HepG2 (cell line): ENCODE data around the gene CLDN10. TPM values are rescaled to one million over a fixed set of nuclear protein-coding genes. Genes with fewer than 3 reads are reported as not detected.

ENCODE experiments used
- ATAC-seq: fragments of 200-7000 bp; cut with Tn5 transposase; 3 replicates; pipeline ENCODE4 v1.9.1; 2020; ENCODE audit warnings: mild to moderate bottlenecking, moderate library complexity
- BruUV-seq: library from RNA; stranded (reverse); fragments of 400-500 nt; replicated peaks from 2 replicates; lab custom pipeline; 2021; lab: Mats Ljungman, UMichigan
- CTCF ChIA-PET: fragments of 300-600 bp; formaldehyde crosslinking; extraction: SDS; loops from one replicate; lab custom pipeline; 2021; ENCODE audit warnings: low total read pairs, inconsistent platforms, low intra/inter-chr PET ratio; lab: Yijun Ruan, JAX
- POLR2A ChIA-PET: fragments of 350-600 bp; sonication (Branson Sonifier 250); formaldehyde crosslinking; loops from one replicate; lab custom pipeline; 2020; ENCODE audit warnings: antibody characterized with exemption, inconsistent platforms; lab: Yijun Ruan, JAX
- DNase-seq: peaks from one replicate; pipeline ENCODE4 v3.0.0-alpha.2; 2015; ENCODE audit warnings: low spot score
- FAIRE-seq: peaks from 3 replicates; lab custom pipeline; 2011; peaks lifted over from hg19 to GRCh38; lab: Jason Lieb, UNC
- H2AFZ ChIP-seq: one replicate; pipeline ENCODE4 v1.6.1; 2011; ENCODE audit warnings: low read length, inconsistent platforms
- H3K27ac ChIP-seq: fragments of 300-600 bp; 3 replicates; pipeline ENCODE4 v1.8.0; 2011; ENCODE audit warnings: mixed run types, mild to moderate bottlenecking, mixed read lengths, low read length, inconsistent platforms; ENCODE audit not compliant: insufficient read depth; ENCODE audit errors: extremely low read length
- H3K27me3 ChIP-seq, 2 experiments: fragments of 200-600 bp in 1 of 2; 2 replicates in 1 of 2; 3 replicates in 1 of 2; pipeline versions ENCODE4 v1.6.0 to v1.8.0; 2011; ENCODE audit warnings: low read length in 2 of 2, mild to moderate bottlenecking in 2 of 2, moderate library complexity in 2 of 2, inconsistent platforms in 1 of 2; ENCODE audit not compliant: insufficient read depth in 2 of 2, control insufficient read depth in 1 of 2
- H3K36me3 ChIP-seq, 2 experiments: fragments of 200-600 bp in 1 of 2; replicated peaks in 1 of 2; 2 replicates in 1 of 2; 3 replicates in 1 of 2; pipeline versions ENCODE4 v1.5.1 to v1.8.0; 2011; ENCODE audit warnings: low read length in 2 of 2, inconsistent platforms in 1 of 2; ENCODE audit not compliant: insufficient read depth in 2 of 2, control insufficient read depth in 1 of 2
- H3K4me1 ChIP-seq: 2 replicates; pipeline ENCODE4 v1.5.1; 2012; ENCODE audit warnings: low read length, inconsistent platforms; ENCODE audit not compliant: insufficient read depth
- H3K4me2 ChIP-seq: 2 replicates; pipeline ENCODE4 v1.6.0; 2011; ENCODE audit warnings: low read depth, low read length, inconsistent platforms
- H3K4me3 ChIP-seq, 3 experiments: fragments of 200-600 bp in 1 of 3; sonication (generic), shearing (Covaris generic) in 1 of 3; replicated peaks in 1 of 3; 2 replicates each; pipeline ENCODE4 v1.5.1; 2011 to 2016; ENCODE audit warnings: low read length in 3 of 3, inconsistent platforms in 2 of 3, low read depth in 2 of 3, mild to moderate bottlenecking in 2 of 3, control low read depth in 1 of 3, mixed read lengths in 1 of 3; ENCODE audit not compliant: insufficient read depth in 1 of 3
- H3K79me2 ChIP-seq: one replicate; pipeline ENCODE4 v1.6.1; 2011; ENCODE audit warnings: low read length, inconsistent platforms; ENCODE audit not compliant: insufficient read depth
- H3K9ac ChIP-seq: 2 replicates; pipeline ENCODE4 v1.6.0; 2011; ENCODE audit warnings: mild to moderate bottlenecking, low read depth, low read length, inconsistent platforms; ENCODE audit not compliant: insufficient read depth
- H3K9me3 ChIP-seq: 2 replicates; pipeline ENCODE4 v1.5.1; 2012; ENCODE audit warnings: mild to moderate bottlenecking, low read length
- H4K20me1 ChIP-seq: 2 replicates; pipeline ENCODE4 v1.6.0; 2011; ENCODE audit warnings: inconsistent platforms, mild to moderate bottlenecking, low read length, moderate library complexity; ENCODE audit not compliant: insufficient read depth
- ATF7 ChIP-seq, 2 experiments: fragments of 450-650 bp in 1 of 2; sonication (generic) in 1 of 2; formaldehyde crosslinking in 1 of 2; IDR thresholded peaks; 2 replicates each; pipeline versions ENCODE4 v1.4.0 to v1.6.1; 2016 to 2020; ENCODE audit warnings: antibody characterized with exemption in 1 of 2, mild to moderate bottlenecking in 1 of 2, missing genetic modification reagents in 1 of 2
- FOXJ3 ChIP-seq: sonication (generic); formaldehyde crosslinking; IDR thresholded peaks from 2 replicates; pipeline ENCODE4 v1.4.0; 2020; ENCODE audit warnings: missing genetic modification reagents, mild to moderate bottlenecking, borderline replicate concordance
- LCORL ChIP-seq, 2 experiments: fragments of 450-650 bp in 1 of 2; sonication (generic) in 1 of 2; formaldehyde crosslinking in 1 of 2; IDR thresholded peaks; 2 replicates each; pipeline versions ENCODE4 v1.5.0 to v1.6.1; 2017 to 2020; ENCODE audit warnings: antibody characterized with exemption in 1 of 2, missing genetic modification reagents in 1 of 2
- MXI1 ChIP-seq: IDR thresholded peaks from 3 replicates; pipeline ENCODE4 v1.6.1; 2012; ENCODE audit warnings: low read depth, low read length, inconsistent platforms, borderline replicate concordance
- RFX3 ChIP-seq: IDR thresholded peaks from 2 replicates; pipeline ENCODE4 v1.6.1; 2016; ENCODE audit warnings: missing biosample characterization, missing genetic modification reagents
- ZNF251 ChIP-seq: sonication (generic); formaldehyde crosslinking; IDR thresholded peaks from 2 replicates; pipeline ENCODE4 v1.9.0; 2021; ENCODE audit warnings: mild to moderate bottlenecking, missing genetic modification reagents
- ZNF337 ChIP-seq: sonication (generic); formaldehyde crosslinking; IDR thresholded peaks from 2 replicates; pipeline ENCODE4 v1.5.1; 2020; ENCODE audit warnings: missing genetic modification reagents, low read depth, mild to moderate bottlenecking, borderline replicate concordance
- WGBS: methylation state at CpG from one replicate; pipeline ENCODE4 v1.1.6; 2017; ENCODE audit warnings: low lambda C conversion rate; 5-methylcytosine and 5-hydroxymethylcytosine counted together
- in situ Hi-C: cut with HindIII; loops from 2 replicates; pipeline ENCODE4 v1.10.0; 2017; ENCODE audit warnings: low pct_unique_long_range_greater_than_20kb; ENCODE audit not compliant: extremely low pct_ligation_motif_present
- intact Hi-C: fragments of 100-400 bp; cut with micrococcal nuclease; formaldehyde crosslinking; loops from one replicate; pipeline ENCODE4 v1.10.0; 2022; ENCODE audit not compliant: unreplicated experiment
- polyA plus RNA-seq, 8 experiments: library from polyadenylated mRNA; depleted of rRNA in 3 of 8; stranded (reverse) in 7 of 8; unstranded in 1 of 8; fragments of >200 nt; fragmentation: Illumina TruSeq in 4 of 8; extraction: Trizol in 4 of 8; gene quantifications; 2 replicates each; pipeline versions ENCODE4 v1.2.1 to v1.2.3, GENCODE V29; 2011 to 2016; ENCODE audit warnings: low read depth in 4 of 8, missing spikeins in 1 of 8, mixed read lengths in 1 of 8; ENCODE audit not compliant: insufficient read depth in 1 of 8
- total RNA-seq, 5 experiments: library from RNA; depleted of rRNA; stranded (reverse); fragments of >200 nt; fragmentation: Illumina TruSeq; extraction: Trizol; gene quantifications; 2 replicates each; pipeline ENCODE4 v1.2.3, GENCODE V29; 2016; ENCODE audit warnings: low read depth in 1 of 5
- TF ChIP-seq, protein P1 (sequence below): sonication (generic); formaldehyde crosslinking; IDR thresholded peaks from 2 replicates; pipeline ENCODE4 v1.8.1; 2023; ENCODE audit warnings: missing genetic modification reagents, mild to moderate bottlenecking, borderline replicate concordance

The CLDN10 gene
- total and polyA plus RNA-seq, 2 of the 13 experiments (the other 11 are each of a cell fraction or from before 2014, with no cell fraction given), result not detected

DNA sequence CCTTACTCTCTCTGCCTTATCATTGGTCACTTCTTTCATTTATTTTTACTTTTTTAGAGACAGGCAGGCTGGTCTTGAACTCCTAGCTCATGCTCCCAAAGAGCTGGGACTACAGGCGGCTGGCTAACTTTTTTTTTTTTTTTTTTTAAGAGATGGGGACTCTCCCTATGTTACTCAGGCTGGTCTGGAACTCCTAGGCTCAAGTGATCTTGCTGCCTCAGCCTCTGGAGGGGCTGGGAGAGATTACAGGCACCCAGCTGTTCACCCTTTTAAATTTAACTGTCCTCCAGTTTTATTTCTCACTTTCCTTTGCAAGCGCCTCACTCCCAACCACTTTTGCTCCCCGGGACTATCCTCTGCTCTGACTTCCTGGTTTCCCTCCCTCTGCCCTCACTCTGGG lies 5.6 kb upstream of the CLDN10 start:
- intact Hi-C loops (no loop called here), in situ Hi-C loops (no loop called here)
- POLR2A ChIA-PET, result no interaction called here
- ATAC-seq (no peak), DNase-seq (no peak), FAIRE-seq (no peak)
- CTCF ChIA-PET, result no interaction called here
- H3K36me3 ChIP-seq, result no peaks in the 10 kb centered on the region
- no peak for TF ChIP-seq LCORL (IDR thresholded peaks at IDR 0.05)
- TF ChIP-seq LCORL (CRISPR knock-in tag; IDR thresholded peaks at IDR 0.05), result no peak
- no peak for TF ChIP-seq RFX3 (CRISPR knock-in tag)
- TF ChIP-seq FOXJ3 (CRISPR knock-in tag), result no peak
- TF ChIP-seq ZNF251 (CRISPR knock-in tag), result no peak
- TF ChIP-seq, protein P1, sequence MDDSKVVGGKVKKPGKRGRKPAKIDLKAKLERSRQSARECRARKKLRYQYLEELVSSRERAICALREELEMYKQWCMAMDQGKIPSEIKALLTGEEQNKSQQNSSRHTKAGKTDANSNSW (CRISPR knock-in tag), result no peak
- no peak for TF ChIP-seq ZNF337
- no peak overlapping the region for H2AFZ ChIP-seq
- peaks cover 1 to 20% of the 10 kb centered on the region in 2 experiments; a peak in 4 of 5 replicates for H3K27me3 ChIP-seq
- no peak overlapping the region for H3K9ac ChIP-seq
- H3K4me3 ChIP-seq, result no peak overlapping the region
- no peaks in the 10 kb centered on the region for H4K20me1 ChIP-seq
- H3K27ac ChIP-seq, result no peak overlapping the region
- 6% methylated on average over 2 of the region's 3 CpGs for WGBS
- H3K4me2 ChIP-seq, result no peak overlapping the region
- no peaks in the 10 kb centered on the region for H3K9me3 ChIP-seq
- no peaks in the 10 kb centered on the region for H3K4me1 ChIP-seq
- no TSS peak for BruUV-seq
- no peaks in the 10 kb centered on the region for H3K79me2 ChIP-seq

DNA sequence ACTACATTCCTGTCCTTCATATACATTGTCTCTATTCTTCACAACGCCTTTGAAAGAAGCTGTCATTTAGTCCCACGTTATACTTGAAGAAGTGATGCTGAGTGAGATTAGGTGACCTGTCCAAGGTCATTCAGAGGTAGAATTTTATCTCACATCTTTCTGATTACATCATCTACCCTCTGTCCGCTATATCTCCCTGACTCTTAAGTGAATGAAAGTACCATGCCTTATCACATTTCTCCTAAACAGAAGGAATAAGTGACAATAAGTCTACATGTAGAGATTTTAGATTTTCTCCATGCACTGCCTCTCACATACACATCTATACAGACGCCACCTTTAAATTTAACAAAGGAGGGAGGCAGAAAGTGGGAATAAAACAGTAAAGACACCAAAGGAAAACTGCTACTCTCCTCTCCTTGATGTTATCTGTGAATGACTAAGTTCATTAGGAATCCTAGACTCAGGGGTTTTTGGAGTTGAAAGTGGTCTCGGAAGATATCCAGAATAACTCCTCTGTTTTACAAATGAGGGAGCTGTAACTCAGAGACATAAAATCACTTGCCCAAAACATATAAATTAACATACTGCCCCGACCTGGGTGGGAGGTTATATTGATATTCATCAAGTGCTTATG lies 4.9 kb upstream of the CLDN10 start:
- no peak for DNase-seq
- no peak overlapping the region for H3K4me3 ChIP-seq
- ChIA-PET POLR2A (no interaction called here), CTCF (no interaction called here)
- H3K79me2 ChIP-seq, result no peaks in the 10 kb centered on the region
- no peak overlapping the region for H3K27ac ChIP-seq
- no peak overlapping the region for H3K4me2 ChIP-seq
- H3K36me3 ChIP-seq, result no peaks in the 10 kb centered on the region
- intact Hi-C loops, result no loop called here
- TF ChIP-seq ATF7 (IDR thresholded peaks at IDR 0.05) (0 out of 2 replicates have a peak, but pooled peaks have one; percentile 24), ATF7 (CRISPR knock-in tag; IDR thresholded peaks at IDR 0.05) (no peak), MXI1 (no peak)
- H2AFZ ChIP-seq, result no peak overlapping the region
- H3K4me1 ChIP-seq, result no peaks in the 10 kb centered on the region
- peaks cover 3 to 21% of the 10 kb centered on the region in 2 experiments; a peak in 4 of 5 replicates for H3K27me3 ChIP-seq
- BruUV-seq, result no TSS peak
- no peak overlapping the region for H3K9ac ChIP-seq
- FAIRE-seq, result no peak
- in situ Hi-C loops, result no loop called here
- ATAC-seq, result no peak
- WGBS, result 10% methylated on average over 6 of the region's 6 CpGs
- no peaks in the 10 kb centered on the region for H3K9me3 ChIP-seq
- H4K20me1 ChIP-seq, result no peaks in the 10 kb centered on the region
